Daoy (cell line): ENCODE results near the gene DXO. TPM values are rescaled to one million over a fixed set of nuclear protein-coding genes. Genes with fewer than 3 reads are reported as not detected.

ENCODE experiments used
- DNase-seq: peaks from one replicate; pipeline ENCODE4 v3.0.0-alpha.2; 2015; ENCODE audit warnings: low read depth
- total RNA-seq: library from RNA; depleted of rRNA; stranded (reverse); fragments of >200 nt; shearing (Covaris generic); gene quantifications from 2 replicates; pipeline ENCODE4 v1.2.3, GENCODE V29; 2014; rRNA removed

The DXO gene
- total RNA-seq, 1 experiment from 2014 or later = 24.3 TPM

- no peak for DNase-seq
Measured at GRCh38 chr6:31930962-31931361, 41.0 kb downstream of the DXO start.

GRCh38 chr6:31928672-31928939, 43.3 kb downstream of the DXO start:
- no peak for DNase-seq

- DNase-seq = no peak
Measured at GRCh38 chr6:31927863-31928671, 43.9 kb downstream of the DXO start.

- no peak for DNase-seq
Measured at GRCh38 chr6:31927242-31927862, 44.6 kb downstream of the DXO start, which contains the start of gene C2. TSS of gene C2 (plus strand) at chr6:31927717. CDS start at chr6:31927753, 36 bp downstream.

GRCh38 chr6:31922942-31923341, 49.0 kb downstream of the DXO start:
- no peak for DNase-seq

GRCh38 chr6:31920811-31921210, 51.1 kb downstream of the DXO start:
- DNase-seq = no peak

Other genes with a start within 250 kb of the DXO start
- not detected in 2 replicates for gene MPIG6B, start 248.8 kb downstream of the DXO start, total RNA-seq
- 46.1 and 55.6 TPM in 2 replicates for gene DDAH2, start 242.8 kb downstream of the DXO start, total RNA-seq
- 1,198 and 1,241 TPM in 2 replicates for gene CLIC1, start 235.6 kb downstream of the DXO start, total RNA-seq
- 19.9 and 20.9 TPM in 2 replicates for gene MSH5, start 232.1 kb downstream of the DXO start, total RNA-seq
- 0.27 and 1.6 TPM in 2 replicates for gene SAPCD1, start 209.5 kb downstream of the DXO start, total RNA-seq
- gene VWA7, start 194.8 kb downstream of the DXO start, total RNA-seq = 0.34 TPM in 1 of 2 replicates, not detected in the other
- 77.3 and 80.3 TPM in 2 replicates for gene VARS1, start 176.4 kb downstream of the DXO start, total RNA-seq
- gene LSM2, start 165.2 kb downstream of the DXO start, total RNA-seq = 91.8 and 146 TPM in 2 replicates
- 0.12 and 0.80 TPM in 2 replicates for gene HSPA1L, start 156.9 kb downstream of the DXO start, total RNA-seq
- 148 and 171 TPM in 2 replicates for gene HSPA1A, start 156.6 kb downstream of the DXO start, total RNA-seq
- 194 and 206 TPM in 2 replicates for gene HSPA1B, start 144.4 kb downstream of the DXO start, total RNA-seq
- 46.6 and 51.0 TPM in 2 replicates for gene NEU1, start 109.3 kb downstream of the DXO start, total RNA-seq
- gene SLC44A4, start 93.1 kb downstream of the DXO start, total RNA-seq = not detected in 2 replicates
- 72.8 and 80.6 TPM in 2 replicates for gene EHMT2, start 74.4 kb downstream of the DXO start, total RNA-seq
- 7.5 and 9.8 TPM in 2 replicates for gene ZBTB12, start 70.1 kb downstream of the DXO start, total RNA-seq
- gene C2, start 44.4 kb downstream of the DXO start, total RNA-seq = 0.24 and 1.5 TPM in 2 replicates
- 0.18 and 0.86 TPM in 2 replicates for gene CFB, start 26.0 kb downstream of the DXO start, total RNA-seq
- gene NELFE, start 13.2 kb downstream of the DXO start, total RNA-seq = 180 and 195 TPM in 2 replicates
- gene SKIC2, start 13.0 kb downstream of the DXO start, total RNA-seq = 59.7 and 62.5 TPM in 2 replicates
- gene C4A, start 9.9 kb upstream of the DXO start, total RNA-seq = 0.27 and 3.2 TPM in 2 replicates
- 0.30 and 3.7 TPM in 2 replicates for gene C4B, start 42.7 kb upstream of the DXO start, total RNA-seq
- not detected in 2 replicates for gene CYP21A2, start 66.3 kb upstream of the DXO start, total RNA-seq
- 0.11 and 0.24 TPM in 2 replicates for gene TNXB, start 137.2 kb upstream of the DXO start, total RNA-seq
- 16.6 and 17.7 TPM in 2 replicates for gene ATF6B, start 156.1 kb upstream of the DXO start, total RNA-seq
- 12.7 and 20.2 TPM in 2 replicates for gene FKBPL, start 158.2 kb upstream of the DXO start, total RNA-seq
- not detected in 2 replicates for gene PRRT1, start 179.8 kb upstream of the DXO start, total RNA-seq
- 29.4 and 145 TPM in 2 replicates for gene PPT2, start 182.0 kb upstream of the DXO start, total RNA-seq
- 0.21 and 2.2 TPM in 2 replicates for gene EGFL8, start 192.5 kb upstream of the DXO start, total RNA-seq
- gene AGPAT1, start 203.9 kb upstream of the DXO start, total RNA-seq = 37.4 and 42.6 TPM in 2 replicates
- 70.4 and 80.2 TPM in 2 replicates for gene RNF5, start 206.3 kb upstream of the DXO start, total RNA-seq
- 0.60 and 1.1 TPM in 2 replicates for gene AGER, start 212.1 kb upstream of the DXO start, total RNA-seq
- 31.7 and 45.4 TPM in 2 replicates for gene PBX2, start 218.1 kb upstream of the DXO start, total RNA-seq
- 2.2 and 6.6 TPM in 2 replicates for gene GPSM3, start 220.5 kb upstream of the DXO start, total RNA-seq